Kidney epithelial cell (primary cell): ENCODE data around the gene FMO1. TPM values are rescaled to one million over a fixed set of nuclear protein-coding genes. Genes with fewer than 3 reads are reported as not detected.

ENCODE experiments used
- DNase-seq: peaks from one replicate; pipeline ENCODE4 v3.0.0-alpha.2; 2010; ENCODE audit warnings: low read depth
- H3K27me3 ChIP-seq: 2 replicates; pipeline ENCODE4 v1.6.0; 2011; ENCODE audit warnings: low read length; ENCODE audit not compliant: control insufficient read depth, insufficient read depth
- H3K36me3 ChIP-seq: 2 replicates; pipeline ENCODE4 v1.5.1; 2011; ENCODE audit warnings: low read length; ENCODE audit not compliant: control insufficient read depth, insufficient read depth
- H3K4me3 ChIP-seq: 2 replicates; pipeline ENCODE4 v1.5.1; 2011; ENCODE audit warnings: low read depth, mild to moderate bottlenecking, control low read depth, low read length
- CTCF ChIP-seq: IDR thresholded peaks from 2 replicates; pipeline ENCODE4 v1.5.1; 2011; ENCODE audit warnings: mild to moderate bottlenecking, moderate library complexity, low read length, control low read depth, inconsistent platforms; ENCODE audit not compliant: insufficient read depth, poor library complexity, severe bottlenecking
- total RNA-seq: library from RNA; depleted of rRNA; stranded (reverse); fragments of >200 nt; gene quantifications from 2 replicates; pipeline ENCODE4 v1.2.3, GENCODE V29; 2015

FMO1 gene
- total RNA-seq, 1 donor from 2014 or later, result not detected

GRCh38 chr1:171254859-171255258, 6.6 kb downstream of the FMO1 start:
- no peak for DNase-seq
- Histone ChIP-seq H3K27me3 (no peaks in the 10 kb centered on the region), H3K36me3 (no peaks in the 10 kb centered on the region), H3K4me3 (no peak overlapping the region)
- no peak for TF ChIP-seq CTCF

- DNase-seq, result no peak
- H3K4me3 ChIP-seq, result no peak overlapping the region
- no peaks in the 10 kb centered on the region for H3K27me3 ChIP-seq
- TF ChIP-seq CTCF, result no peak
- H3K36me3 ChIP-seq, result no peaks in the 10 kb centered on the region
These were observed 8.8 kb downstream of the FMO1 start for GRCh38 chr1:171256940-171257606.

GRCh38 chr1:171257607-171258076, 9.3 kb downstream of the FMO1 start:
- no peak for TF ChIP-seq CTCF
- H3K4me3 ChIP-seq, result no peak overlapping the region
- no peaks in the 10 kb centered on the region for H3K36me3 ChIP-seq
- no peaks in the 10 kb centered on the region for H3K27me3 ChIP-seq
- DNase-seq, result no peak

DNA sequence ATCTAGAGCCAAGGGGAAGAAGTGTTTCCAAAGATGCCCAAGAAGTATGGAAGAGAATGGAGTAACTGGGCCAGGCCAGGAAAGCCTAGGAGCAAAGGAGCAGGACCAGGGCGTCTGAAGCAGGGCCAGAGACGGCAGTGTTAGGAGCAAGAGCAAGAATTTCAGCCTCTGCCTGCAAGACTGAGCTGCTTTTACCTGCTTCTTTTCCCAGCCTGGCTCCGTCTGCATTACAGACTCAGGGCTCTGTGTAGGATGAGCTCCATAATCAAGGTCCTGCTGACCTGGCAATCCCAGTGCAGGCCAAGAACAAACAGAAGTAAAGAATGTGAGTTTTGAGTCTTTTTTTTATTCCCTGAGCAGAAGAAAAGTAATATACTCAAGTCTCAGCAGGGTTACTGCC, 10.1 kb downstream of the FMO1 start:
- TF ChIP-seq CTCF, result no peak
- no peak for DNase-seq
- Histone ChIP-seq H3K27me3 (no peaks in the 10 kb centered on the region), H3K4me3 (no peak overlapping the region), H3K36me3 (no peaks in the 10 kb centered on the region)

GRCh38 chr1:171258943-171259342, 10.6 kb downstream of the FMO1 start:
- TF ChIP-seq CTCF, result no peak
- H3K27me3 ChIP-seq, result no peaks in the 10 kb centered on the region
- no peaks in the 10 kb centered on the region for H3K36me3 ChIP-seq
- no peak overlapping the region for H3K4me3 ChIP-seq
- DNase-seq, result no peak

- TF ChIP-seq CTCF, result no peak
- Histone ChIP-seq H3K36me3 (no peaks in the 10 kb centered on the region), H3K27me3 (no peaks in the 10 kb centered on the region), H3K4me3 (no peak overlapping the region)
- no peak for DNase-seq
These were observed 13.0 kb downstream of the FMO1 start for GRCh38 chr1:171261336-171261735.
